H1 (cell line): ENCODE results near the gene NLRC5. TPM values are rescaled to one million over a fixed set of nuclear protein-coding genes. Genes with fewer than 3 reads are reported as not detected.

Source experiments
- CTCF ChIA-PET: fragments of 300-600 bp; sonication (Branson Sonifier 250); formaldehyde crosslinking; loops from one replicate; lab custom pipeline; 2021; ENCODE audit not compliant: partially characterized antibody; lab: Charles Lee
- POLR2A ChIA-PET: fragments of 300-600 bp; sonication (Branson Sonifier 250); formaldehyde crosslinking; loops from one replicate; lab custom pipeline; 2021; ENCODE audit warnings: inconsistent platforms; ENCODE audit not compliant: partially characterized antibody; lab: Charles Lee
- DNase-seq, 2 experiments: peaks; one replicate each; pipeline versions ENCODE4 v3.0.0 to v3.0.0-alpha.2; 2010 to 2022; ENCODE audit warnings: low spot score in 2 of 2, low read depth in 1 of 2, mixed read lengths in 1 of 2
- FAIRE-seq: peaks from 2 replicates; lab custom pipeline; 2011; peaks lifted over from hg19 to GRCh38; lab: Jason Lieb, UNC
- H2AFZ ChIP-seq: 2 replicates; pipeline ENCODE4 v1.8.1; 2012; ENCODE audit warnings: low read length, inconsistent platforms
- H2AK5ac ChIP-seq: 2 replicates; pipeline ENCODE4 v1.6.1; 2013; ENCODE audit warnings: low read depth, low read length
- H2BK120ac ChIP-seq: replicated peaks from 2 replicates; pipeline ENCODE3; 2013; ENCODE audit warnings: low read depth, low read length, inconsistent platforms
- H2BK12ac ChIP-seq: 2 replicates; pipeline ENCODE4 v1.6.1; 2013; ENCODE audit warnings: low read depth, low read length
- H2BK15ac ChIP-seq: 2 replicates; pipeline ENCODE4 v1.6.1; 2013; ENCODE audit warnings: low read length
- H2BK20ac ChIP-seq: 2 replicates; pipeline ENCODE4 v1.6.1; 2013; ENCODE audit warnings: low read length
- H2BK5ac ChIP-seq: 2 replicates; pipeline ENCODE4 v1.6.1; 2013; ENCODE audit warnings: low read depth, low read length
- H3K14ac ChIP-seq: 2 replicates; pipeline ENCODE4 v1.6.1; 2013; ENCODE audit warnings: inconsistent platforms; ENCODE audit not compliant: insufficient read length
- H3K18ac ChIP-seq: 2 replicates; pipeline ENCODE4 v1.6.1; 2013; ENCODE audit warnings: low read length; ENCODE audit errors: extremely low read depth
- H3K23ac ChIP-seq: 2 replicates; pipeline ENCODE4 v1.6.1; 2013; ENCODE audit warnings: inconsistent platforms; ENCODE audit not compliant: insufficient read length
- H3K23me2 ChIP-seq: 2 replicates; pipeline ENCODE4 v1.6.1; 2013; ENCODE audit warnings: low read depth, low read length
- H3K27ac ChIP-seq: 2 replicates; pipeline ENCODE4 v1.6.1; 2011; ENCODE audit warnings: low read depth, low read length, inconsistent platforms
- H3K27me3 ChIP-seq, 4 experiments: replicated peaks in 1 of 4; 1 replicate in 1 of 4; 2 replicates in 3 of 4; pipeline versions ENCODE4 v1.6.1 to v1.8.1; 2011 to 2013; ENCODE audit warnings: low read length in 3 of 4, mild to moderate bottlenecking in 3 of 4, inconsistent platforms in 2 of 4, mixed read lengths in 2 of 4, moderate library complexity in 1 of 4; ENCODE audit not compliant: control insufficient read depth in 3 of 4, insufficient read depth in 3 of 4; ENCODE audit errors: extremely low read depth in 1 of 4
- H3K36me3 ChIP-seq, 4 experiments: 2 replicates each; pipeline versions ENCODE4 v1.6.1 to v1.8.1; 2011 to 2013; ENCODE audit warnings: mild to moderate bottlenecking in 4 of 4, low read length in 3 of 4, moderate library complexity in 2 of 4, control low read depth in 1 of 4, inconsistent platforms in 1 of 4; ENCODE audit not compliant: insufficient read depth in 4 of 4, control insufficient read depth in 2 of 4
- H3K4ac ChIP-seq: replicated peaks from 2 replicates; pipeline ENCODE3; 2013; ENCODE audit warnings: low read length, low read depth, mixed read lengths, inconsistent platforms; ENCODE audit not compliant: insufficient read length
- H3K4me1 ChIP-seq, 4 experiments: replicated peaks in 1 of 4; 1 replicate in 1 of 4; 2 replicates in 3 of 4; pipeline versions ENCODE4 v1.6.1 to v1.8.1; 2011 to 2013; ENCODE audit warnings: low read length in 3 of 4, inconsistent platforms in 2 of 4, mixed read lengths in 1 of 4; ENCODE audit not compliant: insufficient read depth in 4 of 4, control insufficient read depth in 3 of 4
- H3K4me2 ChIP-seq, 2 experiments: 2 replicates each; pipeline versions ENCODE4 v1.6.1 to v1.8.1; 2011 to 2013; ENCODE audit warnings: low read depth in 2 of 2, low read length in 2 of 2, control low read depth in 1 of 2, inconsistent platforms in 1 of 2, mild to moderate bottlenecking in 1 of 2; ENCODE audit not compliant: insufficient read depth in 1 of 2
- H3K4me3 ChIP-seq, 4 experiments: fragments of 200-600, 300-600 bp in 1 of 4; sonication (generic), shearing (Covaris generic), sonication (Bioruptor Twin) in 1 of 4; 2 replicates each; pipeline versions ENCODE4 v1.5.1 to v1.8.1; 2011 to 2016; ENCODE audit warnings: low read length in 4 of 4, low read depth in 3 of 4, control low read depth in 2 of 4, inconsistent platforms in 2 of 4, mild to moderate bottlenecking in 2 of 4, mixed read lengths in 1 of 4, moderate library complexity in 1 of 4; ENCODE audit not compliant: insufficient read depth in 2 of 4; ENCODE audit errors: extremely low read depth in 1 of 4
- H3K56ac ChIP-seq: replicated peaks from 2 replicates; pipeline ENCODE3; 2013; ENCODE audit warnings: low read depth, mild to moderate bottlenecking, mixed read lengths, low read length, inconsistent platforms; ENCODE audit not compliant: insufficient read length
- H3K79me1 ChIP-seq: 2 replicates; pipeline ENCODE4 v1.6.1; 2013; ENCODE audit warnings: low read depth, low read length, control low read depth
- H3K79me2 ChIP-seq, 2 experiments: 2 replicates each; pipeline versions ENCODE4 v1.6.1 to v1.8.1; 2012 to 2013; ENCODE audit warnings: low read length in 2 of 2, mild to moderate bottlenecking in 2 of 2, inconsistent platforms in 1 of 2; ENCODE audit not compliant: insufficient read depth in 2 of 2, control insufficient read depth in 1 of 2
- H3K9ac ChIP-seq, 4 experiments: replicated peaks in 1 of 4; 1 replicate in 1 of 4; 2 replicates in 3 of 4; pipeline versions ENCODE4 v1.6.1 to v1.8.1; 2011 to 2013; ENCODE audit warnings: low read depth in 3 of 4, low read length in 3 of 4, control low read depth in 2 of 4, mild to moderate bottlenecking in 2 of 4, moderate library complexity in 2 of 4, inconsistent platforms in 1 of 4; ENCODE audit errors: extremely low read depth in 1 of 4
- H3K9me3 ChIP-seq, 2 experiments: 2 replicates each; pipeline versions ENCODE4 v1.6.1 to v1.8.1; 2012 to 2013; ENCODE audit warnings: mild to moderate bottlenecking in 2 of 2, moderate library complexity in 2 of 2, control low read depth in 1 of 2, inconsistent platforms in 1 of 2, low read depth in 1 of 2, low read length in 1 of 2, mixed read lengths in 1 of 2; ENCODE audit not compliant: insufficient read depth in 2 of 2
- H4K20me1 ChIP-seq, 2 experiments: replicated peaks in 1 of 2; 2 replicates each; pipeline versions ENCODE3 to v1.8.1; 2011 to 2013; ENCODE audit warnings: inconsistent platforms in 2 of 2, low read length in 2 of 2, mild to moderate bottlenecking in 1 of 2; ENCODE audit not compliant: insufficient read depth in 2 of 2, control insufficient read depth in 1 of 2
- H4K5ac ChIP-seq: 2 replicates; pipeline ENCODE4 v1.6.1; 2013; ENCODE audit warnings: low read length, low read depth, mixed read lengths, inconsistent platforms; ENCODE audit not compliant: insufficient read length
- H4K8ac ChIP-seq: 2 replicates; pipeline ENCODE4 v1.8.0; 2013; ENCODE audit warnings: mild to moderate bottlenecking, moderate library complexity, low read length, inconsistent platforms; ENCODE audit not compliant: insufficient read depth; ENCODE audit errors: extremely low read depth
- H4K91ac ChIP-seq: replicated peaks from 2 replicates; pipeline ENCODE3; 2013; ENCODE audit warnings: low read length, mixed read lengths, inconsistent platforms; ENCODE audit not compliant: insufficient read length
- SIN3A ChIP-seq, 2 experiments: IDR thresholded peaks in 1 of 2; conservative IDR thresholded peaks in 1 of 2; 2 replicates each; pipeline ENCODE4 v1.6.1; 2011 to 2012; ENCODE audit warnings: low read length in 2 of 2, improper control_type of control experiment in 1 of 2, low read depth in 1 of 2, mild to moderate bottlenecking in 1 of 2
- YY1 ChIP-seq: IDR thresholded peaks from 2 replicates; pipeline ENCODE4 v1.6.1; 2011; ENCODE audit warnings: low read depth, mild to moderate bottlenecking, low read length
- polyA plus RNA-seq, 7 experiments: library from polyadenylated mRNA; depleted of rRNA in 3 of 7; stranded (reverse) in 5 of 7; unstranded in 2 of 7; fragments of >200 nt in 5 of 7; fragments of 200-250 nt in 2 of 7; gene quantifications; 1 replicate in 5 of 7; 2 replicates in 1 of 7; 4 replicates in 1 of 7; pipeline versions ENCODE4 v1.2.1 to v1.2.3, GENCODE V29; 2011 to 2013; ENCODE audit warnings: missing spikeins in 2 of 7, mixed read lengths in 2 of 7
- total RNA-seq: library from RNA; stranded (reverse); fragmentation: NEBNext Ultra II Directional; extraction: Animal tissue kit (Norgen Biotek cat#: 25700); gene quantifications from 2 replicates; pipeline ENCODE4 v1.2.1, GENCODE V29; 2021
- TF ChIP-seq, protein P1 (sequence below): IDR thresholded peaks from 2 replicates; pipeline ENCODE4 v1.6.1; 2012; ENCODE audit warnings: inconsistent platforms

The NLRC5 gene
- total and polyA plus RNA-seq, 2 of the 8 experiments (the other 6 are each of a cell fraction or from before 2014, with no cell fraction given) = 2.2 to 3.2 TPM

DNA sequence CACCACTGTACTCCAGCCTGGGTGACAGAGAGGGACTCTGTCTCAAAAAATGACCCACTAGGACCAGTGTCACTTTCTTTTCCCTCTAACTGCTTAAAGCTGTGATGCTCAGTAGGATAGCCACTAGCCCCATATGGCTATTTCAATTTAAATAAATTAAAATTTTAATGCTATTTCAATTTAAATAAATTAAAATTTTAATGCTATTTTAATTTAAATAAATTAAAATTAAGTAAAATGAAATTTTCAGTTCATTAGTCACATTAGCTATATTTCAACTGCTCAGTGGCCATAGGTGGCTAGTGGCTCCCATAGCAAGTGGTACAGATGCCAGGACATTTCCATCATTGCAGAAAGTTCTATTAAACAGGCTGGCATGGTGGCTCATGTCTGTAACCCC lies 43.0 kb downstream of the NLRC5 start:
- no peak overlapping the region for H3K18ac ChIP-seq
- no peak overlapping the region for H2BK5ac ChIP-seq
- H2AFZ ChIP-seq = no peak overlapping the region
- no peak overlapping the region for H2AK5ac ChIP-seq
- no peak overlapping the region for H4K8ac ChIP-seq
- no peak overlapping the region for H3K23ac ChIP-seq
- H3K9me3 ChIP-seq = no peaks in the 10 kb centered on the region
- no peak overlapping the region for H3K56ac ChIP-seq
- ChIA-PET POLR2A (no interaction called here), CTCF (interaction anchor here (0.7 to 3.1 kb wide), 6 partner anchors 14 to 167 kb away, joined by 3 to 13 read pairs (median 3); partner anchors contain the start of gene SLC12A3)
- no peak overlapping the region for H3K27ac ChIP-seq
- H3K27me3 ChIP-seq = no peaks in the 10 kb centered on the region
- no peak for DNase-seq
- no peaks in the 10 kb centered on the region for H3K4me1 ChIP-seq
- no peak overlapping the region for H3K14ac ChIP-seq
- no peak overlapping the region for H2BK20ac ChIP-seq
- H3K4me2 ChIP-seq = no peak overlapping the region
- no peaks in the 10 kb centered on the region for H3K79me2 ChIP-seq
- peaks cover 6% of the 10 kb centered on the region; the same call in 1 of the 2 replicates for H3K23me2 ChIP-seq
- H3K36me3 ChIP-seq = no peaks in the 10 kb centered on the region
- H4K5ac ChIP-seq = no peak overlapping the region
- no peak overlapping the region for H2BK12ac ChIP-seq
- H3K79me1 ChIP-seq = no peaks in the 10 kb centered on the region
- H3K9ac ChIP-seq = no peak overlapping the region
- no peak overlapping the region for H2BK15ac ChIP-seq
- H3K4ac ChIP-seq = no peak overlapping the region
- H2BK120ac ChIP-seq = no peak overlapping the region
- FAIRE-seq = no peak
- H4K91ac ChIP-seq = no peak overlapping the region
- H3K4me3 ChIP-seq = no peak overlapping the region
- peaks cover 0 to 4% of the 10 kb centered on the region in 2 experiments for H4K20me1 ChIP-seq
- TF ChIP-seq, protein P1, sequence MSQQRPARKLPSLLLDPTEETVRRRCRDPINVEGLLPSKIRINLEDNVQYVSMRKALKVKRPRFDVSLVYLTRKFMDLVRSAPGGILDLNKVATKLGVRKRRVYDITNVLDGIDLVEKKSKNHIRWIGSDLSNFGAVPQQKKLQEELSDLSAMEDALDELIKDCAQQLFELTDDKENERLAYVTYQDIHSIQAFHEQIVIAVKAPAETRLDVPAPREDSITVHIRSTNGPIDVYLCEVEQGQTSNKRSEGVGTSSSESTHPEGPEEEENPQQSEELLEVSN = no peak
- no peak for TF ChIP-seq YY1
- TF ChIP-seq SIN3A (conservative IDR thresholded peaks at IDR 0.05 in 1 of 2, IDR thresholded peaks at IDR 0.05 in 1 of 2; ENCODE audit: low read depth in 1 of 2, low read length in 2 of 2) = no peak
